Hepatocyte (in vitro differentiated cells): Measurements from ENCODE around the gene TULP4.

ENCODE experiments used
- EZH2 ChIP-seq: fragments of 200-600 bp; sonication (generic); IDR thresholded peaks from 2 replicates; pipeline ENCODE4 v1.6.1; 2016; ENCODE audit warnings: antibody characterized with exemption, mild to moderate bottlenecking, borderline replicate concordance
- EZH2phosphoT487 ChIP-seq: fragments of 200-600 bp; sonication (generic); IDR thresholded peaks from one replicate; pipeline ENCODE4 v1.6.1; 2018; ENCODE audit warnings: antibody characterized with exemption, mild to moderate bottlenecking, low read depth, moderate library complexity; ENCODE audit not compliant: unreplicated experiment, severe bottlenecking
- TF ChIP-seq, protein P1 (sequence below): fragments of 200-600 bp; sonication (generic); IDR thresholded peaks from 2 replicates; pipeline ENCODE4 v1.5.1; 2016; ENCODE audit warnings: antibody characterized with exemption, mild to moderate bottlenecking; ENCODE audit not compliant: poor library complexity

GRCh38 chr6:158309814-158310213, 2.5 kb upstream of the TULP4 start:
- TF ChIP-seq, protein P1, sequence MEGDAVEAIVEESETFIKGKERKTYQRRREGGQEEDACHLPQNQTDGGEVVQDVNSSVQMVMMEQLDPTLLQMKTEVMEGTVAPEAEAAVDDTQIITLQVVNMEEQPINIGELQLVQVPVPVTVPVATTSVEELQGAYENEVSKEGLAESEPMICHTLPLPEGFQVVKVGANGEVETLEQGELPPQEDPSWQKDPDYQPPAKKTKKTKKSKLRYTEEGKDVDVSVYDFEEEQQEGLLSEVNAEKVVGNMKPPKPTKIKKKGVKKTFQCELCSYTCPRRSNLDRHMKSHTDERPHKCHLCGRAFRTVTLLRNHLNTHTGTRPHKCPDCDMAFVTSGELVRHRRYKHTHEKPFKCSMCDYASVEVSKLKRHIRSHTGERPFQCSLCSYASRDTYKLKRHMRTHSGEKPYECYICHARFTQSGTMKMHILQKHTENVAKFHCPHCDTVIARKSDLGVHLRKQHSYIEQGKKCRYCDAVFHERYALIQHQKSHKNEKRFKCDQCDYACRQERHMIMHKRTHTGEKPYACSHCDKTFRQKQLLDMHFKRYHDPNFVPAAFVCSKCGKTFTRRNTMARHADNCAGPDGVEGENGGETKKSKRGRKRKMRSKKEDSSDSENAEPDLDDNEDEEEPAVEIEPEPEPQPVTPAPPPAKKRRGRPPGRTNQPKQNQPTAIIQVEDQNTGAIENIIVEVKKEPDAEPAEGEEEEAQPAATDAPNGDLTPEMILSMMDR: no peak
- TF ChIP-seq EZH2 (no peak), EZH2phosphoT487 (no peak)
